ENCODE measurements around the gene ADCY3. TPM values are rescaled to one million over a fixed set of nuclear protein-coding genes. Genes with fewer than 3 reads are reported as not detected.
A peak's percentile ranks its signal among the peaks of the same experiment; 100 is the strongest.

ADCY3 gene
- total and polyA plus RNA-seq, 4 donors, result 7.6 to 144 (median 80.0) TPM

DNA sequence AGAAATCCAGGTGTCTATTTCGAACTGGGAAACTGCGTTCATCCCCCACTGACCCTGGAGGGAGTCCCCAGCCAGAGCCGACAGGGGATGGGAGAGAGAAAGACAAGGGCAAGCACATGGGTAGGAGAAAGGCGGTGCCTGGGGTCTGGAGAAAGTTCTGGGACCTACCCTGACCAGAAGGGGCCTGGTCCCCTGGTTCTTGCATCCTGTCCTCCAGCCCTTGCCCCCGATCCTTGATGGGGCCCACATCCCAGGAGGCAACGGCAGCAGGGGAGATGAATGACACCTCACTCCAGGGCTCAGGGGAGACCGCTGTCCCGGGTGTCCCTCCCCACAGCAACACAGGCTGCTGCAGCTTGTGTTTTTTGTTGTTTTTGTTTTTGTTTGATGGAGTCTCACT lies 4.9 kb downstream of the ADCY3 start:
- intact Hi-C loops (cut with DNase I), result no loop called here
- Histone ChIP-seq H3K4me1 (ENCODE audit: control insufficient read depth in 1 of 2, insufficient read depth in 2 of 2, low read length in 2 of 2) (no peaks in the 10 kb centered on the region), H3K36me3 (ENCODE audit: control insufficient read depth in 1 of 2, insufficient read depth in 2 of 2, low read length in 1 of 2) (no peaks in the 10 kb centered on the region), H3K4me3 (ENCODE audit: low read length in 2 of 2) (no peak overlapping the region), H3K27me3 (ENCODE audit: control insufficient read depth in 1 of 2, insufficient read depth in 2 of 2, low read length in 1 of 2) (no peaks in the 10 kb centered on the region), H3K9me3 (ENCODE audit: control insufficient read depth, low read length) (no peaks in the 10 kb centered on the region), H3K27ac (ENCODE audit: low read depth in 1 of 2, low read length in 2 of 2) (no peak overlapping the region)
- WGBS, 2 donors, result 94% methylated on average over 8 of the region's 8 CpGs
- peak in 1 of 2 donors; percentile 40 for DNase-seq
- ATAC-seq (ENCODE audit: low FRiP score), result no peak

DNA sequence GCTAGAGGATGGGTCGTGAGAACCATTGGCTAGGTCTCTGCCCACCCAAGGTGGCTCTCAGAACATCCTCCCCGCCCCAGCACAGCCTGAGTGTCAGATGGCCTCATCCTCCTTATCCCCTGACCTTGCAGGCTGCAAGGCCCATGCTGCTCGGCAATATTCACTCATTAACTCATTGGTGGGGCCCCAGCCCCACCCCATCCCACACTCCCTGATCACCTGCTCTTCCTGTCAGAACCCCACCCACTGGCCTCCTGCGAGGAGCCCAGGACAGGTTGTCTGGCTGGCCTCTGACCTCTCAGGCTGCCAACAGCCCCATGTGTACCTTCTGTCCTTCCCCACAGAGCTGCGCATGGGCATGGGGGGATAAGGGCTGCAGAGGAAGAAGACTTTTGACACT lies 5.3 kb downstream of the ADCY3 start:
- Histone ChIP-seq H3K27me3 (ENCODE audit: control insufficient read depth in 1 of 2, insufficient read depth in 2 of 2, low read length in 1 of 2) (no peaks in the 10 kb centered on the region), H3K9me3 (ENCODE audit: control insufficient read depth, low read length) (no peaks in the 10 kb centered on the region), H3K4me1 (ENCODE audit: control insufficient read depth in 1 of 2, insufficient read depth in 2 of 2, low read length in 2 of 2) (no peaks in the 10 kb centered on the region), H3K4me3 (ENCODE audit: low read length in 2 of 2) (no peak overlapping the region), H3K36me3 (ENCODE audit: control insufficient read depth in 1 of 2, insufficient read depth in 2 of 2, low read length in 1 of 2) (no peaks in the 10 kb centered on the region), H3K27ac (ENCODE audit: low read depth in 1 of 2, low read length in 2 of 2) (no peak overlapping the region)
- DNase-seq (no peak), ATAC-seq (ENCODE audit: low FRiP score) (no peak)
- 95% methylated on average over 5 of the region's 5 CpGs for WGBS, 2 donors
- intact Hi-C loops (cut with DNase I), result no loop called here

DNA sequence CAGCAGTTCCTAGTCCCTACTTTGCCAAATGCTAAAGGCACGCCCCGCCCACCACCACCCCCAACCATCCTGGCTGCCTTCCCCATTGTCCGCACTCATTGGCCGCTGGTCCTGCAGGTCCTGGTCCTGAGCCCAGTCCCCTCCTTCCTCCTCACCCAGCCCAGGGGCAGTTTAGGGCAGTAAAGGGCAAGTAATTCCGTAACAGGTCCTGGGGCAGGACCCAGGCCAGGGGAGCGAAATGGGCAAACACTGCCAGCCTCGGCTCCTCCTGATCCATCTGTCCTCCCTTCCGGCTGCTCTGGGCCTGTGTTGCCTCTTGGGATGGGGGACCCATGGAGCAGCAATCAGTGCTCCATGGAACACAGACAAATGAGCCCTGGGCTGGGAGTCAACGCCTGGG lies 6.1 kb downstream of the ADCY3 start:
- Histone ChIP-seq H3K27me3 (ENCODE audit: control insufficient read depth in 1 of 2, insufficient read depth in 2 of 2, low read length in 1 of 2) (no peaks in the 10 kb centered on the region), H3K4me3 (ENCODE audit: low read length in 2 of 2) (no peak overlapping the region), H3K27ac (ENCODE audit: low read depth in 1 of 2, low read length in 2 of 2) (no peak overlapping the region), H3K9me3 (ENCODE audit: control insufficient read depth, low read length) (no peaks in the 10 kb centered on the region), H3K36me3 (ENCODE audit: control insufficient read depth in 1 of 2, insufficient read depth in 2 of 2, low read length in 1 of 2) (no peaks in the 10 kb centered on the region), H3K4me1 (ENCODE audit: control insufficient read depth in 1 of 2, insufficient read depth in 2 of 2, low read length in 2 of 2) (no peaks in the 10 kb centered on the region)
- peak in 1 of 2 donors; percentile 75 for DNase-seq
- WGBS, 2 donors, result 48 to 49% methylated on average over 8 to 9 of the region's 9 CpGs
- ATAC-seq (ENCODE audit: low FRiP score), result no peak
- intact Hi-C loops (cut with DNase I), result no loop called here

DNA sequence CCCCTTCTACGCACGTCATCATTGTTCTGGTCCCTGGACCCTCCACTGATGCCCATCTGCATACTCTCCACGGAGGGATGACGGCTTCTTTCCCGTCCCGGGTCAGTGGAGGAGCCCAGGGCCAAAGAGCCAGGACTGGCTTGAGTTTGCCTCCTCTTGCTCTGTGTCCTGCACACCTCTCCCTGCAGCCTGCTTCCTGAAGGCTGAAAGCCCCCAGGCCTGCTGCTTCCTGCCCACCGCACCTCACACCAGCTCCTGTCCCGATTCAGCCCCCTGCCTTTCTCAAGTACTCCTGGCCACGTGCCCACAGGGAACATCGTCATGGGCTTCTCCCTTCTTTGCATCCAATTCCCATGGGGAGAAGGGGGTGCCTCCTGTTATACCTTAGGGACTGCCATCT lies 7.1 kb downstream of the ADCY3 start:
- Histone ChIP-seq H3K4me3 (ENCODE audit: low read length in 2 of 2) (no peak overlapping the region), H3K4me1 (ENCODE audit: control insufficient read depth in 1 of 2, insufficient read depth in 2 of 2, low read length in 2 of 2) (no peaks in the 10 kb centered on the region), H3K9me3 (ENCODE audit: control insufficient read depth, low read length) (no peaks in the 10 kb centered on the region), H3K36me3 (ENCODE audit: control insufficient read depth in 1 of 2, insufficient read depth in 2 of 2, low read length in 1 of 2) (no peaks in the 10 kb centered on the region), H3K27ac (ENCODE audit: low read depth in 1 of 2, low read length in 2 of 2) (no peak overlapping the region), H3K27me3 (ENCODE audit: control insufficient read depth in 1 of 2, insufficient read depth in 2 of 2, low read length in 1 of 2) (no peaks in the 10 kb centered on the region)
- intact Hi-C loops (cut with DNase I), result no loop called here
- whole genome bisulfite sequencing, 2 donors, result 87% methylated on average over 10 of the region's 10 CpGs
- DNase-seq (peak in 1 of 2 donors; percentile 62), ATAC-seq (ENCODE audit: low FRiP score) (no peak)

DNA sequence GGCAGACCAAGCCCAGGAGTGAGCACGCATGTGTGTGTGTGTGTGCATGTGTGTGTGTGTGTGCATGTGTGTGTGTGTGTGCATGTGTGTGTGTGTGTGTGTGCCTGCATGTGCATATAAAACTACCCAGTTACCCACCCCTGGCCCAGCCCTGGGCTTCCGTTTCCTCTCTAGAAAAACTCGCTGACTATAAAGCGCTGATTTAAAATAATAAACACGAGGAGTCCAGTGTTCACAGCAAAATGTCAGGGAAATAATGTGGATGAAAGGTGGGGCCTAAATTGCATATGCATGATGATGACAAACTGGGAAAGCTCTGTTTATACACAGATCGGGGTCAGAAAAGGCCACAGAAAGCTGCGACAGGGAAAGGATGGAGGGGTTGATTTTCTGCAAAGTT lies 7.5 kb downstream of the ADCY3 start:
- Histone ChIP-seq H3K4me1 (ENCODE audit: control insufficient read depth in 1 of 2, insufficient read depth in 2 of 2, low read length in 2 of 2) (no peaks in the 10 kb centered on the region), H3K4me3 (ENCODE audit: low read length in 2 of 2) (no peak overlapping the region), H3K9me3 (ENCODE audit: control insufficient read depth, low read length) (no peaks in the 10 kb centered on the region), H3K36me3 (ENCODE audit: control insufficient read depth in 1 of 2, insufficient read depth in 2 of 2, low read length in 1 of 2) (no peaks in the 10 kb centered on the region), H3K27ac (ENCODE audit: low read depth in 1 of 2, low read length in 2 of 2) (no peak overlapping the region), H3K27me3 (ENCODE audit: control insufficient read depth in 1 of 2, insufficient read depth in 2 of 2, low read length in 1 of 2) (no peaks in the 10 kb centered on the region)
- ATAC-seq (ENCODE audit: low FRiP score) (no peak), DNase-seq (peak in 1 of 2 donors; percentile 12)
- intact Hi-C loops (cut with DNase I), result no loop called here
- whole genome bisulfite sequencing, 2 donors, result 86 to 95% methylated on average over 7 of the region's 7 CpGs

DNA sequence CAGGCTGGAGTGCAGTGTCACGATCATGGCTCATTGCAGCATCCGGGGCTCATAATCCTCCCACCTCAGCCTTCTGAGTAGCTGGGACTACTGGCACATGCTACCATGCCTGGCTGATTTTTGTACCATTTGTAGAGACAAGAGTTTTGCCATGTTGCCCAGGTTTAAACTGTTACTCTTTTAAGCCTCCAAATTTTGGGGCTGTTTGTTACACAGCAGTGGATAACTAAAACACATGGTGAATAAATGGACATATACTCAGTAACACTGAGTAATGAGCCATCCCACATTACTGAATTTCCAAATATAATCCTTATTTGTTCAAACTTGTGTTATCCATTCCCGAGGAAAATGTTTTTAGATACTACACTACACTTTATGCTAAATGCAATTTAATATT lies 9.8 kb downstream of the ADCY3 start:
- Histone ChIP-seq H3K27me3 (ENCODE audit: control insufficient read depth in 1 of 2, insufficient read depth in 2 of 2, low read length in 1 of 2) (no peaks in the 10 kb centered on the region), H3K4me3 (ENCODE audit: low read length in 2 of 2) (no peak overlapping the region), H3K36me3 (ENCODE audit: control insufficient read depth in 1 of 2, insufficient read depth in 2 of 2, low read length in 1 of 2) (no peaks in the 10 kb centered on the region), H3K4me1 (ENCODE audit: control insufficient read depth in 1 of 2, insufficient read depth in 2 of 2, low read length in 2 of 2) (no peaks in the 10 kb centered on the region), H3K27ac (ENCODE audit: low read depth in 1 of 2, low read length in 2 of 2) (no peak overlapping the region), H3K9me3 (ENCODE audit: control insufficient read depth, low read length) (no peaks in the 10 kb centered on the region)
- intact Hi-C loops (cut with DNase I), result no loop called here
- 99% methylated on average over 3 of the region's 3 CpGs for whole genome bisulfite sequencing, 2 donors
- ATAC-seq (ENCODE audit: low FRiP score), result no peak
- DNase-seq, result no peak

DNA sequence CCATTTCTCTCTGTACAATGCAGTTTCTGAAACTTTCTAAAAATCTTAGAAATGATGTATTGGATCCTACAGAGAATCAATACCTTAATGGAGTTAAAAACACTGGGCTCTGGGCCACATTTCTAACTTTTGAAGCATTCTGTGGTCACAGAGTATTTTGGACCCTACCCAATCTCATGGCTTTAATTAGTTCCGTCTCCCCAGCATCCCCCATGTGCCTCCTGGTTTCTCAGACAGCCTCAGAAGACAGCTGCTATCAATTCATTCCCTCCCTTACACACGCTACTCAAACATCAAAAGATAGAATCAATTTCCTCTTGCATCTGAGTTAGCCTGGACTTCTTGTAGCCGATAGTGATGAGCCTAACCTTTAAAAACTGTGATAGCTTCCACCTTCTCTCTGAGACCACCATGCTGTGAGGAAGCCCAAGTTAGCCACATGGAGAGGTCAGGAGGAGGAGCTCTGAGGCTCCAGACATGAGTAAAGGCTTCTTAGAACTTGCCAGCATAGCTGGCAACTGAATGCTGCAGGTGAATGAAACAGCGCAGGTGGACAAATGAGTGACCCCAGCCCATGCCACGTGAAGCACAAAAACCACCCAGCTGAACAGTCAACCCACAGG lies 10.4 kb downstream of the ADCY3 start:
- no peak overlapping the region for H3K4me3 ChIP-seq (ENCODE audit: low read length in 2 of 2)
- no peak for ATAC-seq (ENCODE audit: low FRiP score)
- H3K9me3 ChIP-seq (ENCODE audit: control insufficient read depth, low read length), result no peaks in the 10 kb centered on the region
- 92 to 94% methylated on average over 5 of the region's 5 CpGs for WGBS, 2 donors
- no peaks in the 10 kb centered on the region for H3K4me1 ChIP-seq (ENCODE audit: control insufficient read depth in 1 of 2, insufficient read depth in 2 of 2, low read length in 2 of 2)
- no peaks in the 10 kb centered on the region for H3K36me3 ChIP-seq (ENCODE audit: control insufficient read depth in 1 of 2, insufficient read depth in 2 of 2, low read length in 1 of 2)
- no peak overlapping the region for H3K27ac ChIP-seq (ENCODE audit: low read depth in 1 of 2, low read length in 2 of 2)
- H3K27me3 ChIP-seq (ENCODE audit: control insufficient read depth in 1 of 2, insufficient read depth in 2 of 2, low read length in 1 of 2), result no peaks in the 10 kb centered on the region
- intact Hi-C loops (cut with DNase I), result no loop called here
- peak in 1 of 2 donors; percentile 25 for DNase-seq

DNA sequence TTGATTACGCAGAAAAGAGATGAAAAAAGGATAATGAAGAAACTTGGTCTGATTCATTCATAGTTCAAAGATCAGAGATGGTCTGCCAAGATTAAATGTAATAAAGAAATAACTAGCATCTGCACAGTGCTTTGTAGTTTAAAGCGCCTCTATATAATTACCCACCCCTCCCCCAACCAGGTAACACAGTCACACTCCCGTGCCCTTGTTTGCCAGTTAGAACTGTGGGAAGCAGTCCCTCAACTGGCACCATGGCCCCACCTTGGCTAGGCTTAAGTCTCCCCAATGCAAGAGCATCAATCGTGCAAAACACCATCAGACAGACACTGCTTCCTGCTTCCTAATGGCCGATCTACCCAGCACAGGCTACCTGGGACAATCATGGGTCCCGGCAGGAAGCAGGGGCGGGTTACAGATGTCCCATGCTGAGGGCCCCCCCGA lies 11.6 kb downstream of the ADCY3 start:
- H3K4me3 ChIP-seq (ENCODE audit: low read length in 2 of 2), result no peak overlapping the region
- no peaks in the 10 kb centered on the region for H3K9me3 ChIP-seq (ENCODE audit: control insufficient read depth, low read length)
- WGBS, 2 donors, result 91 to 94% methylated on average over 8 of the region's 8 CpGs
- DNase-seq, result peak in 1 of 2 donors; percentile 14
- H3K27ac ChIP-seq (ENCODE audit: low read depth in 1 of 2, low read length in 2 of 2), result no peak overlapping the region
- no peak for ATAC-seq (ENCODE audit: low FRiP score)
- intact Hi-C loops (cut with DNase I), result no loop called here
- H3K27me3 ChIP-seq (ENCODE audit: control insufficient read depth in 1 of 2, insufficient read depth in 2 of 2, low read length in 1 of 2), result no peaks in the 10 kb centered on the region
- no peaks in the 10 kb centered on the region for H3K4me1 ChIP-seq (ENCODE audit: control insufficient read depth in 1 of 2, insufficient read depth in 2 of 2, low read length in 2 of 2)
- no peaks in the 10 kb centered on the region for H3K36me3 ChIP-seq (ENCODE audit: control insufficient read depth in 1 of 2, insufficient read depth in 2 of 2, low read length in 1 of 2)

DNA sequence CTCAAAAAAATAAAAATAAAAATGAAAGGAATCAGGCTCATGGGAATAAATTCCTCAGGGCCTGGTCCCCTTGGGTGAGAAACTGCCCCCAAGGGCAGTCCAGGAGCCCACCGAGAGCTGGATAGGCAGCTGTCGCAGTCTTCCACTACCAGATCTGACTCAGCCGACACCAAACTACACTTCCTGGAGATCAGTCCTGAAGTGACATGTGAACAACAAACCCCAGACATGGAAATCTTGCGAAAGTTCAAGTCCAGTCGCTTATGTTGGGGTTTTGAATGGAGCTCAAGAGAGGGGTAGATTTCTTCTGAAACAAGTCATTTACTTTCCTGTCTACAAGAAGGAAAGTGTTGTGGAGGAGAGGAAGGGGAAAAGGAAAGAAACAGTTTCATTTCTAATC lies 12.9 kb downstream of the ADCY3 start:
- DNase-seq (no peak), ATAC-seq (ENCODE audit: low FRiP score) (no peak)
- no peaks in the 10 kb centered on the region for H3K9me3 ChIP-seq (ENCODE audit: control insufficient read depth, low read length)
- no peak overlapping the region for H3K27ac ChIP-seq (ENCODE audit: low read depth in 1 of 2, low read length in 2 of 2)
- H3K27me3 ChIP-seq (ENCODE audit: control insufficient read depth in 1 of 2, insufficient read depth in 2 of 2, low read length in 1 of 2), result no peaks in the 10 kb centered on the region
- H3K4me3 ChIP-seq (ENCODE audit: low read length in 2 of 2), result no peak overlapping the region
- intact Hi-C loops (cut with DNase I), result no loop called here
- H3K4me1 ChIP-seq (ENCODE audit: control insufficient read depth in 1 of 2, insufficient read depth in 2 of 2, low read length in 2 of 2), result no peaks in the 10 kb centered on the region
- H3K36me3 ChIP-seq (ENCODE audit: control insufficient read depth in 1 of 2, insufficient read depth in 2 of 2, low read length in 1 of 2), result no peaks in the 10 kb centered on the region
- WGBS, 2 donors, result 87 to 90% methylated on average over 5 of the region's 5 CpGs

Measured in aorta (tissue), 5 donors.